Activated CD4-positive, alpha-beta T cell treated with anti-CD3 and anti-CD28 coated beads for 36 hours (primary cell): ENCODE results near the gene HTR1D. TPM values are rescaled to one million over a fixed set of nuclear protein-coding genes. Genes with fewer than 3 reads are reported as not detected.
"Not testable (repeated sequence)": the region's sequence is repeated elsewhere in the genome, so short reads cannot be mapped to it uniquely, and the experiment has no call there.

Source experiments
- ATAC-seq: fragments of 200-7000 bp; cut with Tn5 transposase; one replicate; pipeline ENCODE4 v1.10.0; 2021; ENCODE audit warnings: mild to moderate bottlenecking, moderate library complexity
- CTCF ChIA-PET: fragments of 350-600 bp; sonication (Branson Sonifier 250); formaldehyde crosslinking; loops from one replicate; lab custom pipeline; 2021; ENCODE audit warnings: antibody characterized with exemption; lab: Charles Lee
- POLR2A ChIA-PET: fragments of 350-600 bp; sonication (Branson Sonifier 250); formaldehyde crosslinking; loops from one replicate; lab custom pipeline; 2021; ENCODE audit warnings: antibody characterized with exemption, inconsistent platforms; lab: Charles Lee
- DNase-seq: peaks from one replicate; pipeline ENCODE4 v3.0.0-alpha.2; 2020
- H3K27ac Mint-ChIP-seq: one replicate; pipeline ENCODE4 v1.8.0; 2021; ENCODE audit warnings: mixed read lengths
- H3K27me3 Mint-ChIP-seq: one replicate; pipeline ENCODE4 v1.8.0; 2021; ENCODE audit warnings: mixed read lengths
- H3K36me3 Mint-ChIP-seq: one replicate; pipeline ENCODE4 v1.8.0; 2021; ENCODE audit warnings: low read depth, mixed read lengths
- H3K4me1 Mint-ChIP-seq: one replicate; pipeline ENCODE4 v1.8.0; 2021; ENCODE audit warnings: mixed read lengths
- H3K4me3 Mint-ChIP-seq: one replicate; pipeline ENCODE4 v1.8.0; 2021; ENCODE audit warnings: mild to moderate bottlenecking, moderate library complexity, mixed read lengths
- H3K9me3 Mint-ChIP-seq: one replicate; pipeline ENCODE4 v1.8.0; 2021; ENCODE audit warnings: low read depth, mixed read lengths
- intact Hi-C, 2 experiments: fragments of 100-400 bp; cut with DNase I in 1 of 2; cut with micrococcal nuclease in 1 of 2; formaldehyde crosslinking; loops; one replicate each; pipeline versions ENCODE4 v1.14.2 to v1.15.1; 2022 to 2024; cut with DNase I, micrococcal nuclease
- total RNA-seq, 2 experiments: library from RNA; stranded (reverse); gene quantifications; one replicate each; pipeline ENCODE4 v1.2.3, GENCODE V29; 2021

Gene HTR1D, protein sequence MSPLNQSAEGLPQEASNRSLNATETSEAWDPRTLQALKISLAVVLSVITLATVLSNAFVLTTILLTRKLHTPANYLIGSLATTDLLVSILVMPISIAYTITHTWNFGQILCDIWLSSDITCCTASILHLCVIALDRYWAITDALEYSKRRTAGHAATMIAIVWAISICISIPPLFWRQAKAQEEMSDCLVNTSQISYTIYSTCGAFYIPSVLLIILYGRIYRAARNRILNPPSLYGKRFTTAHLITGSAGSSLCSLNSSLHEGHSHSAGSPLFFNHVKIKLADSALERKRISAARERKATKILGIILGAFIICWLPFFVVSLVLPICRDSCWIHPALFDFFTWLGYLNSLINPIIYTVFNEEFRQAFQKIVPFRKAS
- total RNA-seq, result not detected

- CTCF ChIA-PET, result interaction anchor here (0.6 to 1.4 kb wide), 8 partner anchors 9 to 311 kb away, joined by 3 to 4 read pairs (median 3); no protein-coding TSS in a partner anchor
- no peaks in the 10 kb centered on the region for H3K36me3 Mint-ChIP-seq
- DNase-seq, result peak; percentile 19
Measured at GRCh38 chr1:23217421-23218115, at the start of gene HTR1D. TSS of gene HTR1D (minus strand) at chr1:23217502. CDS start at chr1:23194219, 23,283 bp downstream.

GRCh38 chr1:23263380-23263887 lies 46.1 kb upstream of the HTR1D start:
- POLR2A ChIA-PET, result no interaction called here

More at GRCh38 chr1:23217421-23218115, at the start of gene HTR1D:
- ATAC-seq, result peak; percentile 19
- intact Hi-C loops, result loop anchor here (2.0 to 10.0 kb wide), 3 partner anchors 60 to 187 kb away; no protein-coding TSS in a partner anchor
- Mint-ChIP-seq H3K27ac (no peak within 1 kb of the TSS), H3K9me3 (no peaks in the 10 kb centered on the region), H3K4me1 (peaks cover 2% of the 10 kb centered on the region), H3K4me3 (peak within 1 kb of the TSS; percentile 1), H3K27me3 (peaks cover 48% of the 10 kb centered on the region)
- POLR2A ChIA-PET, result no interaction called here

DNA sequence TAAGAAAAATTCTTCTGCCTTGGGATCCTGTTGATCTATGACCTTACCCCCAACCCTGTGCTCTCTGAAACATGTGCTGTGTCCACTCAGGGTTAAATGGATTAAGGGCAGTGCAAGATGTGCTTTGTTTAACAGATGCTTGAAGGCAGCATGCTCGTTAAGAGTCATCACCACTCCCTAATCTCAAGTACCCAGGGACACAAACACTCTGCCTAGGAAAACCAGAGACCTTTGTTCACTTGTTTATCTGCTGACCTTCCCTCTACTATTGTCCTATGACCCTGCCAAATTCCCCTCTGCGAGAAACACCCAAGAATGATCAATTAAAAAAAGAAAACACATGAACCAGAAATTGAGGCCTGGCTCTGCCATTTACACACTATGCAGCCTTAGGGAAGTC lies 40.8 kb upstream of the HTR1D start:
- POLR2A ChIA-PET, result interaction anchor here (0.6 kb wide), 1 partner anchor 51 kb away, joined by 4 read pairs; no protein-coding TSS in a partner anchor
- H3K4me3 Mint-ChIP-seq, H3K27ac Mint-ChIP-seq, DNase-seq, H3K9me3 Mint-ChIP-seq, H3K36me3 Mint-ChIP-seq, H3K27me3 Mint-ChIP-seq, ATAC-seq, H3K4me1 Mint-ChIP-seq, intact Hi-C loops, CTCF ChIA-PET: not testable (repeated sequence)

More at GRCh38 chr1:23263380-23263887, 46.1 kb upstream of the HTR1D start:
- no peak for DNase-seq
- intact Hi-C loops, result no loop called here
- no peak for ATAC-seq
- Mint-ChIP-seq H3K4me1 (no peaks in the 10 kb centered on the region), H3K4me3 (no peak overlapping the region), H3K27ac (no peak overlapping the region), H3K36me3 (no peaks in the 10 kb centered on the region), H3K27me3 (no peaks in the 10 kb centered on the region), H3K9me3 (no peaks in the 10 kb centered on the region)
- CTCF ChIA-PET, result interaction anchor here (0.6 to 1.4 kb wide), 5 partner anchors 78 to 1158 kb away, joined by 3 to 4 read pairs (median 3); no protein-coding TSS in a partner anchor

DNA sequence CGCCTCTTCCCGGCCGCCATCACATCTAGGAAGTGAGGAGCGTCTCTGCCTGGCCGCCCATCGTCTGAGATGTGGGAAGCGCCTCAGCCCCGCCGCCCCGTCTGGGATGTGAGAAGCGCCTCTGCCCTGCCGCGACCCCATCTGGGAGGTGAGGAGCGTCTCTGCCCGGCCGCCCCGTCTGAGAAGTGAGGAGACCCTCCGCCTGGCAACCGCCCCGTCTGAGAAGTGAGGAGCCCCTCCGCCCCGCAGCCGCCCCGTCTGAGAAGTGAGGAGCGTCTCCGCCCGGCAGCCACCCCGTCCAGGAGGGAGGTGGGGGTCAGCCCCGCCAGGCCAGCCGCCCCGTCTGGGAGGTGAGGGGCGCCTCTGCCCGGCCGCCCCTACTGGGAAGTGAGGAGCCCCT lies 40.1 kb upstream of the HTR1D start:
- CTCF ChIA-PET, H3K4me1 Mint-ChIP-seq, ATAC-seq, H3K4me3 Mint-ChIP-seq, H3K27me3 Mint-ChIP-seq, H3K9me3 Mint-ChIP-seq, DNase-seq, H3K27ac Mint-ChIP-seq, intact Hi-C loops, H3K36me3 Mint-ChIP-seq, POLR2A ChIA-PET: not testable (repeated sequence)

- no peak for ATAC-seq
- intact Hi-C loops, result no loop called here
- no peaks in the 10 kb centered on the region for H3K4me1 Mint-ChIP-seq
- no peak overlapping the region for H3K27ac Mint-ChIP-seq
- H3K4me3 Mint-ChIP-seq, result no peak overlapping the region
- H3K27me3 Mint-ChIP-seq, result peaks cover 2% of the 10 kb centered on the region
- H3K9me3 Mint-ChIP-seq, result no peaks in the 10 kb centered on the region
- ChIA-PET CTCF (interaction anchor here (0.9 to 1.5 kb wide), 3 partner anchors 38 to 70 kb away, joined by 3 to 7 read pairs (median 3); no protein-coding TSS in a partner anchor), POLR2A (no interaction called here)
- no peak for DNase-seq
- no peaks in the 10 kb centered on the region for H3K36me3 Mint-ChIP-seq
Measured at GRCh38 chr1:23254584-23254983, 37.3 kb upstream of the HTR1D start.

GRCh38 chr1:23251812-23252211 lies 34.5 kb upstream of the HTR1D start:
- POLR2A ChIA-PET, result no interaction called here
- no peaks in the 10 kb centered on the region for H3K36me3 Mint-ChIP-seq
- ATAC-seq, result no peak

DNA sequence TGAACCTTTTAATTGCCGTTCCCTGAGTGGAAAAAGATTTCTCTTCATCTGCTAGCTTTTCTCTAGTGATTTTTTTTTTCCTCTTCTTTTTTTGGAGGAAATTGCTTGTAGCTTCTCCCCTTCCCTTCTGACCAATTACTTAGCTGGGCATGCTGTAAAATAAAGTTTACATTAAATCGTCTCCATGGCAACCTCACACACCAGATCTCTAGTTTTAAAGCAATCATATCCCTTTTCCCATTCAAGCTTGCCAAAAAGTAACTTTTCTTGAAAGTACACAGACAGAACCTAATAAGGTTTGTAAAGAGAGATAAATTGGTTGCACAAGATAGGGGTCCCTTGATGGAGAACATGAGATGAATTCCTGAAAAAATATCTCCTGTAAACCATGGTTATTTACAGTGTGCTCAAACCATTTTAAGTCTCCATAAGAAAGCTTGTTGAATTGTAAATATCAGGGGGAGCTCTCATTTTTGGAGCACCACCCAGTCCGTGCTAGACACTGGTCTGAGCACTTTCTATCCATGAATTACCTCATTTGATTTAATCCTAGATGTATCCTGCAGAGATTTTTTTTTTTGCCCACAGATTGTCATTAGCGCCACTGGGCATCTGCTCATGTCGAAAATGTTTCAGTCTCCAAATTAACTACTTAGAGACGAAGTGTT lies 32.6 kb upstream of the HTR1D start:
- Mint-ChIP-seq H3K9me3 (no peaks in the 10 kb centered on the region), H3K27me3 (no peaks in the 10 kb centered on the region), H3K4me1 (no peaks in the 10 kb centered on the region), H3K27ac (no peak overlapping the region), H3K4me3 (no peak overlapping the region), H3K36me3 (no peaks in the 10 kb centered on the region)
- ChIA-PET POLR2A (no interaction called here), CTCF (interaction anchor here (0.6 to 0.7 kb wide), 3 partner anchors 30 to 1892 kb away, joined by 3 read pairs; no protein-coding TSS in a partner anchor)
- intact Hi-C loops, result no loop called here
- DNase-seq (no peak), ATAC-seq (no peak)

More at GRCh38 chr1:23251812-23252211, 34.5 kb upstream of the HTR1D start:
- Mint-ChIP-seq H3K4me1 (no peaks in the 10 kb centered on the region), H3K9me3 (no peaks in the 10 kb centered on the region), H3K4me3 (no peak overlapping the region), H3K27me3 (peaks cover 2% of the 10 kb centered on the region), H3K27ac (no peak overlapping the region)
- no peak for DNase-seq
- CTCF ChIA-PET, result interaction anchor here (0.8 kb wide), 1 partner anchor 287 kb away, joined by 3 read pairs; no protein-coding TSS in a partner anchor
- intact Hi-C loops, result no loop called here

DNA sequence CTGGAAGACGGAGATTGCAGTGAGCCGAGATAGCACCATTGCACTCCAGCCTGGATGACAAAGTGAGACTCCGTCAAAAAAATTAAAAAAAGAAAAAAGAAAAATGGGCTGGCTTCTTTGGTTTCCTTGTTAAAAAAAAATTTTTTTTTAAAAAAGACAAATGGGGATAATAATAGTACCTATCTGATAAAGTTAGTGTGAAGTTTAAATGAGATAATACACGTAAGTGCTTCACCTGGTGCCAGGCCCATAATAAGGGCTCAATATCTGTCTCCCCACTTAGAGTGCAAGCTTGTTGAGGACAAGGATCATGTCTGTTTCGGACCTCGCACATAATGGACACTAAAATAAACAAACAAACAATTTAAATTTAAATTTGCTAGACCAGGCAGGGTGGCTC lies 30.0 kb upstream of the HTR1D start:
- H3K27me3 Mint-ChIP-seq, result no peaks in the 10 kb centered on the region
- intact Hi-C loops, result no loop called here
- H3K27ac Mint-ChIP-seq, result no peak overlapping the region
- no peaks in the 10 kb centered on the region for H3K9me3 Mint-ChIP-seq
- ChIA-PET POLR2A (interaction anchor here (0.6 kb wide), 1 partner anchor 1422 kb away, joined by 3 read pairs; no protein-coding TSS in a partner anchor), CTCF (interaction anchor here (0.7 kb wide), 3 partner anchors 18 to 254 kb away, joined by 3 to 4 read pairs (median 4); no protein-coding TSS in a partner anchor)
- H3K36me3 Mint-ChIP-seq, result no peaks in the 10 kb centered on the region
- H3K4me3 Mint-ChIP-seq, result no peak overlapping the region
- DNase-seq, result no peak
- H3K4me1 Mint-ChIP-seq, result no peaks in the 10 kb centered on the region
- no peak for ATAC-seq

GRCh38 chr1:23246274-23246673 lies 29.0 kb upstream of the HTR1D start:
- H3K9me3 Mint-ChIP-seq, result no peaks in the 10 kb centered on the region
- POLR2A ChIA-PET, result no interaction called here
- H3K27me3 Mint-ChIP-seq, result no peaks in the 10 kb centered on the region
- no peak overlapping the region for H3K4me3 Mint-ChIP-seq
- ATAC-seq, result no peak
- no peak overlapping the region for H3K27ac Mint-ChIP-seq
- CTCF ChIA-PET, result no interaction called here
- H3K4me1 Mint-ChIP-seq, result no peaks in the 10 kb centered on the region
- DNase-seq, result no peak
- H3K36me3 Mint-ChIP-seq, result no peaks in the 10 kb centered on the region
- intact Hi-C loops, result no loop called here

DNA sequence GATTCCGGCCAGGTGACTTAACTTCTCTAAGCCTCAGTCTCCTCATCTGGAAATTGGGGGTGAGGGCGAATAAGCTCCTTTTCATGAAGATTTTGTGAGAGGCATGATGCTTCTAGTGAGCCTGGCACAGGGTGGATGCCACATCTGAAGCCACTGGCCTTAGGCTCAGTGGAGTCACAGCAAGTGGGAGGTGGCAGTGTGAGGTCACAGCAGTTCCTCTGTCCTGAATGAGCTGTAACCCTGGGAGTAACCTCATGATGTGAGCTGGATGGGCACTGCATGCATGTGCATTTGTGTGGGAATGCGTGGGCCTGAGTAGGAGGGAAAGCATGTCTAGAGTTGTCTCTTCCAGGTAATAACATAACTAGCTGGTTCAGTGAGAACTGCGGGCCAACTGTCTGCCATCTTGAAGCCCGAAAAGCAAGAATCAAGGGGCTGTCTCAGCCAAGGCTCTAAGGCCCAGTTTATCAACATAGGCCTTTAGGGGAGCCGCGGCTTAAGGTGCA lies 27.0 kb upstream of the HTR1D start:
- Mint-ChIP-seq H3K27me3 (no peaks in the 10 kb centered on the region), H3K9me3 (no peaks in the 10 kb centered on the region), H3K36me3 (no peaks in the 10 kb centered on the region), H3K4me3 (no peak overlapping the region), H3K4me1 (no peaks in the 10 kb centered on the region), H3K27ac (no peak overlapping the region)
- intact Hi-C loops, result no loop called here
- ATAC-seq, result no peak
- CTCF ChIA-PET, result no interaction called here
- DNase-seq, result no peak
- POLR2A ChIA-PET, result interaction anchor here (0.5 kb wide), 1 partner anchor 85 kb away, joined by 3 read pairs; no protein-coding TSS in a partner anchor
